ENCODE measurements around the gene CNTFR. TPM values are rescaled to one million over a fixed set of nuclear protein-coding genes. Genes with fewer than 3 reads are reported as not detected.

The CNTFR gene
- total RNA-seq, 1 experiment from 2014 or later = not detected

DNA sequence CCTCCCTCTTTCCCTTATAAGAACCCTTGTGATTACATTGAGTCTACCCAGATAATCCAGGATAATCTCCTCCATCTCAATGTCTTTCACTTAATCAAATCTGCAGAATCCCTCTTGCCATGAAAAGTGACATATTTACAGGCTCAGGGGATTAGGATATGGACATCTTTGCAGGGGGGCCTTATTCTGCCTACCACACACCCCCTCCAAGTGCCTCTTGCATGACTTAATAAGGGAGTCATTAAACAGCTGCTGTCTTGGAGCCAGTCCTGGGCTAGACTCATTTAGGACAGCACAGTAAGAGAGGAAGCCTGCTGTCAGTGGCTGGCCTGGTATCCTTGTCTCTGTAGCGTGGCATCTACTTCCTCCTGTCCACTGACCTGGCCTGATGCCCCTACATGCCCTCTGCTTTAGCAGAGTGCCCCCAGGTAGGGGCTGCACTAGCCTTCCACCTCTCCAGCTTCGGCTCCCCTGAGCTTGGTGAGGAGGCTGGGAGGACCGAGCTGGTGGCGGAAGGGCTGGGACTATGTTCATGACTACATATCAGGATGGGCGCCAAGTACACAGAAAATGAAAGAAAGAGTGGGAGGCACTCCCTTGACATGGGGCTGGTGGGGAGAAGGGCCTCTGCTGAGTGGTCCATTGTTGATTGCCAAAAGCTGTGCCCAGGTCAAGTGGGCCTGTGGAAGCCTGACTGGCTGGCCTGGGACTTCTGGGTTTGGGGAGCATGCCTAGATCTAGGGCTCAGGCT is 84.0 kb downstream of the CNTFR start:
- DNase-seq (ENCODE audit: unreplicated experiment) = no peak
- no TSS peak for BruUV-seq (replicated peaks)
- Mint-ChIP-seq H3K4me3 (ENCODE audit: unreplicated experiment) (no peak overlapping the region), H3K4me1 (ENCODE audit: insufficient read depth, unreplicated experiment) (no peaks in the 10 kb centered on the region), H3K27ac (ENCODE audit: low read depth, unreplicated experiment) (no peak overlapping the region), H3K36me3 (ENCODE audit: insufficient read depth, unreplicated experiment) (peaks cover 4% of the 10 kb centered on the region), H3K27me3 (ENCODE audit: insufficient read depth, unreplicated experiment) (peaks cover 11% of the 10 kb centered on the region), H3K9me3 (ENCODE audit: unreplicated experiment) (no peaks in the 10 kb centered on the region)
- CTCF ChIA-PET = interaction anchor here (0.9 to 1.2 kb wide), 3 partner anchors 12 to 173 kb away, joined by 3 read pairs; no protein-coding TSS in a partner anchor
- TF ChIP-seq, protein P1, sequence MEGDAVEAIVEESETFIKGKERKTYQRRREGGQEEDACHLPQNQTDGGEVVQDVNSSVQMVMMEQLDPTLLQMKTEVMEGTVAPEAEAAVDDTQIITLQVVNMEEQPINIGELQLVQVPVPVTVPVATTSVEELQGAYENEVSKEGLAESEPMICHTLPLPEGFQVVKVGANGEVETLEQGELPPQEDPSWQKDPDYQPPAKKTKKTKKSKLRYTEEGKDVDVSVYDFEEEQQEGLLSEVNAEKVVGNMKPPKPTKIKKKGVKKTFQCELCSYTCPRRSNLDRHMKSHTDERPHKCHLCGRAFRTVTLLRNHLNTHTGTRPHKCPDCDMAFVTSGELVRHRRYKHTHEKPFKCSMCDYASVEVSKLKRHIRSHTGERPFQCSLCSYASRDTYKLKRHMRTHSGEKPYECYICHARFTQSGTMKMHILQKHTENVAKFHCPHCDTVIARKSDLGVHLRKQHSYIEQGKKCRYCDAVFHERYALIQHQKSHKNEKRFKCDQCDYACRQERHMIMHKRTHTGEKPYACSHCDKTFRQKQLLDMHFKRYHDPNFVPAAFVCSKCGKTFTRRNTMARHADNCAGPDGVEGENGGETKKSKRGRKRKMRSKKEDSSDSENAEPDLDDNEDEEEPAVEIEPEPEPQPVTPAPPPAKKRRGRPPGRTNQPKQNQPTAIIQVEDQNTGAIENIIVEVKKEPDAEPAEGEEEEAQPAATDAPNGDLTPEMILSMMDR (IDR thresholded peaks at IDR 0.05; ENCODE audit: unreplicated experiment) = no peak
- POLR2A ChIA-PET = no interaction called here
- intact Hi-C loops (cut with micrococcal nuclease) = no loop called here

DNA sequence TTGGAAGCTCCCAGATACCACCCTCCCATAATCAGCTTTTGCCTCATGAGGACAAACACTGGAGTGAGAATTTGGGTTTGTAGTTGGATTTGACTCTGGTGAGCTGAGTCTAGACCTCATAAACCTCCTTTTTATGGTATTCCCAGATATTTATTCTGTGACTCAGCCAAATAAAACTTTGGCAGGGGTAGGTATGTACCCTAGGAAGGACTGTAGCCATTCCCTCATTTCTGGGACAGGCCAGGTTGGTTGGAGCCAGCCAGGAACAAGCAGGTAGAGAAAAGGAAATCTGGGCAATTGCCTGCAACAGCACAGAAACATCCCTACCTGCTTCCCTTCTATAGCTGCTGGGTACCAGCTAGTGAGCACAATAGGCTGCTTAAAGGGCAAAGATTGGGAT is 86.1 kb downstream of the CNTFR start:
- Mint-ChIP-seq H3K4me1 (ENCODE audit: insufficient read depth, unreplicated experiment) (peaks cover 7% of the 10 kb centered on the region), H3K27me3 (ENCODE audit: insufficient read depth, unreplicated experiment) (peaks cover 11% of the 10 kb centered on the region), H3K27ac (ENCODE audit: low read depth, unreplicated experiment) (no peak overlapping the region), H3K9me3 (ENCODE audit: unreplicated experiment) (no peaks in the 10 kb centered on the region), H3K36me3 (ENCODE audit: insufficient read depth, unreplicated experiment) (no peaks in the 10 kb centered on the region), H3K4me3 (ENCODE audit: unreplicated experiment) (no peak overlapping the region)
- CTCF ChIA-PET = interaction anchor here (0.6 to 6.6 kb wide), 9 partner anchors 14 to 1038 kb away, joined by 3 to 88 read pairs (median 4); no protein-coding TSS in a partner anchor
- POLR2A ChIA-PET = no interaction called here
- BruUV-seq (replicated peaks) = no TSS peak
- TF ChIP-seq, protein P1 (IDR thresholded peaks at IDR 0.05; ENCODE audit: unreplicated experiment) = no peak
- intact Hi-C loops (cut with micrococcal nuclease) = no loop called here
- no peak for DNase-seq (ENCODE audit: unreplicated experiment)

DNA sequence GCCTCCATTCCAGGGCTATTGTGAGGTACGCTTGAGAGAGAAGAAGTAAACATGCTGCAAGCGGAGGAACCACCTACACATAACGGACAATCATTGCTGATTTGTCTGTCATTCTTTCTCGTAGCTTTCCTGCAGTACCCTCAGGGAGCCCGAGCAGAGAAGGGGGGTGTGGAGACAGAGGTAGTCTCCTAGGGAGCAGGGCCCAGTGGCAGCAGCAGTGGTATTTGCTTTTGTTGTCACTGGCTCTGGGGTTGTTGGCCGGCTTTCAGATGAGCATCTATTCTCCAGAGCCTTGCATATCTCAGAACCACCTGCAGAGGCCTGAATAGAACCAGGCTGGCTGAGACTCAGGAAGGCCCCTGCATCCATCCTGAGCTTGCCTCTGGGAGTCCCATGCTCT is 86.6 kb downstream of the CNTFR start:
- H3K9me3 Mint-ChIP-seq (ENCODE audit: unreplicated experiment) = no peaks in the 10 kb centered on the region
- DNase-seq (ENCODE audit: unreplicated experiment) = no peak
- peaks cover 11% of the 10 kb centered on the region for H3K27me3 Mint-ChIP-seq (ENCODE audit: insufficient read depth, unreplicated experiment)
- no peak overlapping the region for H3K4me3 Mint-ChIP-seq (ENCODE audit: unreplicated experiment)
- peaks cover 7% of the 10 kb centered on the region for H3K4me1 Mint-ChIP-seq (ENCODE audit: insufficient read depth, unreplicated experiment)
- BruUV-seq (replicated peaks) = no TSS peak
- H3K36me3 Mint-ChIP-seq (ENCODE audit: insufficient read depth, unreplicated experiment) = no peaks in the 10 kb centered on the region
- CTCF ChIA-PET = interaction anchor here (0.6 to 6.6 kb wide), 9 partner anchors 20 to 171 kb away, joined by 3 to 88 read pairs (median 27); partner anchors contain the start of gene ENHO
- H3K27ac Mint-ChIP-seq (ENCODE audit: low read depth, unreplicated experiment) = no peak overlapping the region
- intact Hi-C loops (cut with micrococcal nuclease) = no loop called here
- TF ChIP-seq, protein P1 (IDR thresholded peaks at IDR 0.05; ENCODE audit: unreplicated experiment) = no peak
- POLR2A ChIA-PET = no interaction called here

DNA sequence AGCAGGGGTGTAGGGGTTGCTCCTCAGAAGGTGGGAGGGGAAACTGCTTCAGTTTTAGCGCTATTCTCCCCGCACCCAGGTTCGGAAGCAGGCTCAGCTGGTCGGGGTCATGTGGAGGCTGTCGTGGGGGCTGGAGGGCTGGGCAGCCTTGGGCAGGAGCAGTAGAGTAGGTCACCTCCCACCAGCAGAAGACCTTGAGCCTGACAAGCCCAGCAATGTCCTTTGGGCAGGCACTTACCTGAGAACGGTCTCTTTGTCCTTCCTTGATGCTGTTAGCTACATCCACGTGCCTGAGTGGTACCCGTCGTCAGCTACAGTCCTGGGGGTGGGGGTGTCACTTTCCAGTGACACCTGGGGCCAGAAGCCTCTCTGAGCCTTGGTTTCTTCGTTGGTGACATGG is 87.1 kb downstream of the CNTFR start:
- Mint-ChIP-seq H3K9me3 (ENCODE audit: unreplicated experiment) (no peaks in the 10 kb centered on the region), H3K4me1 (ENCODE audit: insufficient read depth, unreplicated experiment) (peaks cover 7% of the 10 kb centered on the region), H3K36me3 (ENCODE audit: insufficient read depth, unreplicated experiment) (no peaks in the 10 kb centered on the region), H3K4me3 (ENCODE audit: unreplicated experiment) (no peak overlapping the region), H3K27me3 (ENCODE audit: insufficient read depth, unreplicated experiment) (peaks cover 11% of the 10 kb centered on the region), H3K27ac (ENCODE audit: low read depth, unreplicated experiment) (no peak overlapping the region)
- ChIA-PET CTCF (interaction anchor here (0.6 to 6.6 kb wide), 13 partner anchors 17 to 171 kb away, joined by 3 to 88 read pairs (median 9); partner anchors contain the start of gene ENHO), POLR2A (no interaction called here)
- TF ChIP-seq, protein P1 (IDR thresholded peaks at IDR 0.05; ENCODE audit: unreplicated experiment) = no peak
- no TSS peak for BruUV-seq (replicated peaks)
- intact Hi-C loops (cut with micrococcal nuclease) = no loop called here
- no peak for DNase-seq (ENCODE audit: unreplicated experiment)
